Neural cell (in vitro differentiated cells): ENCODE data around the gene PRKAG2.

Source experiments
- EP300 ChIP-seq: fragments of 450-650 bp; conservative IDR thresholded peaks from 2 replicates; pipeline ENCODE4 v1.6.1; 2014; ENCODE audit warnings: antibody characterized with exemption, mild to moderate bottlenecking, moderate library complexity; ENCODE audit not compliant: poor library complexity, severe bottlenecking
- EZH2 ChIP-seq: fragments of 200-600, 300-800 bp; shearing (Covaris generic), sonication (generic); IDR thresholded peaks from 2 replicates; pipeline ENCODE4 v1.6.1; 2014; ENCODE audit warnings: antibody characterized with exemption, low read length, borderline replicate concordance, mild to moderate bottlenecking; ENCODE audit not compliant: insufficient read depth, poor library complexity, severe bottlenecking
- POLR2AphosphoS5 ChIP-seq: IDR thresholded peaks from 2 replicates; pipeline ENCODE4 v1.6.1; 2012
- RAD21 ChIP-seq: fragments of 450-650 bp; conservative IDR thresholded peaks from 2 replicates; pipeline ENCODE4 v1.6.1; 2014; ENCODE audit warnings: antibody characterized with exemption, mild to moderate bottlenecking, moderate library complexity
- SMC3 ChIP-seq: fragments of 450-650 bp; conservative IDR thresholded peaks from 2 replicates; pipeline ENCODE4 v1.6.1; 2014; ENCODE audit warnings: antibody characterized with exemption, mild to moderate bottlenecking, moderate library complexity; ENCODE audit not compliant: poor library complexity
- TF ChIP-seq, protein P1 (sequence below): fragments of 450-650 bp; IDR thresholded peaks from 2 replicates; pipeline ENCODE4 v1.5.1; 2014; ENCODE audit warnings: antibody characterized with exemption, mild to moderate bottlenecking, moderate library complexity; ENCODE audit not compliant: poor library complexity, severe bottlenecking

DNA sequence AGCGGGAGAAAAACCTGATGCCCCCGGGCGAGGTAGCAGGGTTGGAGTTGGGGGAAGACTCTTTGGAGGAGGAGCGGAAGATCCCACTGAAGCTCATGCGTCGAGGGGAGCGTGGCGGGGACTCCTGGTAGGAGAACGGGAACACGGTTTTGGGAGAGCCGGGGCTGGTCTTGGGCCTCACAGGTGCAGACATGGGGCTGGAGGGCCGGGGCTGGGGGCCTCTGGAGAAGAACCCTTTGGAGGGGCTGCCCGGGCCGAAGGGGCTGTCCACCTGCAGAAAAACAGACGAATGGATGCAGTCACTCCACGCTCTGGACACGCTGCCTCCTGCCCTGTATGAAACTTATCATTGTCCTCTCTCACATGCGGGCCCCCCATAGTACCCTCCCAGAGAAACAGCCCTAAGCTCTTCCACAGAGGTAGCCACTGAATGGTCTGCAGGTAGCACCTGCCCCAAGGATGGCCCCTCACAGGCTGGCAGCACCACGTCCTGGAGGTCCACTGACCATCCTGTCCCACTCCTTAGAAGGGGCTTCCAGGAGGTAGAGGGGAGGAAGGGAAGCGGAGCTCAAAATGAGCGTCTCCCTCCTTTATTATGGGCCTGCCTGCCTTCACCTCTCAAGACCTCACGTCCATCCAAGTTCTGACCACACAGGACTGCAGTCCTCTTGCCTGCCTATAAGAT is 95.6 kb downstream of the PRKAG2 start:
- TF ChIP-seq, protein P1, sequence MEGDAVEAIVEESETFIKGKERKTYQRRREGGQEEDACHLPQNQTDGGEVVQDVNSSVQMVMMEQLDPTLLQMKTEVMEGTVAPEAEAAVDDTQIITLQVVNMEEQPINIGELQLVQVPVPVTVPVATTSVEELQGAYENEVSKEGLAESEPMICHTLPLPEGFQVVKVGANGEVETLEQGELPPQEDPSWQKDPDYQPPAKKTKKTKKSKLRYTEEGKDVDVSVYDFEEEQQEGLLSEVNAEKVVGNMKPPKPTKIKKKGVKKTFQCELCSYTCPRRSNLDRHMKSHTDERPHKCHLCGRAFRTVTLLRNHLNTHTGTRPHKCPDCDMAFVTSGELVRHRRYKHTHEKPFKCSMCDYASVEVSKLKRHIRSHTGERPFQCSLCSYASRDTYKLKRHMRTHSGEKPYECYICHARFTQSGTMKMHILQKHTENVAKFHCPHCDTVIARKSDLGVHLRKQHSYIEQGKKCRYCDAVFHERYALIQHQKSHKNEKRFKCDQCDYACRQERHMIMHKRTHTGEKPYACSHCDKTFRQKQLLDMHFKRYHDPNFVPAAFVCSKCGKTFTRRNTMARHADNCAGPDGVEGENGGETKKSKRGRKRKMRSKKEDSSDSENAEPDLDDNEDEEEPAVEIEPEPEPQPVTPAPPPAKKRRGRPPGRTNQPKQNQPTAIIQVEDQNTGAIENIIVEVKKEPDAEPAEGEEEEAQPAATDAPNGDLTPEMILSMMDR = no peak
- TF ChIP-seq EZH2 (no peak), EP300 (no peak), RAD21 (no peak), POLR2AphosphoS5 (no peak), SMC3 (no peak)
